Heart left ventricle (tissue), 13 donors: ENCODE data around the gene SUMO3.

Source experiments
- CTCF ChIP-seq, 12 donors: fragments of 200-600 bp; sonication (generic) in 4 of 12; IDR thresholded peaks; one replicate each; pipeline versions ENCODE4 v1.5.0 to v1.8.0; 2018 to 2022; ENCODE audit warnings: antibody characterized with exemption in 12 of 12, mild to moderate bottlenecking in 5 of 12
- POLR2A ChIP-seq, 2 donors: fragments of 450-650 bp; IDR thresholded peaks; one replicate each; pipeline ENCODE4 v1.6.1; 2017; ENCODE audit warnings: antibody characterized with exemption in 2 of 2, mild to moderate bottlenecking in 2 of 2, moderate library complexity in 2 of 2
- donor health status: ischemic (EF 13 %, LVEDD 7.1; RV severe dilation, severe dysfunction).
- donor health status: DM: no; HTN: yes; CAD: no.
- donor health status: DM: no; HTN: no; CAD: no.
- donor health status: ischemic (EF 25% LVEDD 6.9; RV normal size, moderate dysfunction).
- donor health status: ischemic (EF 25% LVEDD 5.7; RV mildly dilated, moderate dysfunction).
- donor health status: ischemic (EF 35%, LVEDD 5.7; RV mildly dilated, moderate dysfunction).
- donor health status: nonischemic (EF 11% LVEDD 7.7; RV severe dilation, severe dysfunction).
- donor health status: DM: yes; HTN: yes; CAD: no.
- donor health status: PGD.
- donor health status: ischemic (EF 29% LVEDD 5.4; RV normal size, mild dysfunction).
- donor health status: nonischemic (EF 23%, LVEDD 6.1; RV moderate dilation, normal function).

- no peak for TF ChIP-seq CTCF (IDR thresholded peaks at IDR 0.05)
- no peak for TF ChIP-seq POLR2A (IDR thresholded peaks at IDR 0.05)
Measured at GRCh38 chr21:44767834-44768831, 49.7 kb downstream of the SUMO3 start.
